B cell (primary cell): ENCODE measurements around the gene HOXB4. TPM values are rescaled to one million over a fixed set of nuclear protein-coding genes. Genes with fewer than 3 reads are reported as not detected.

Experiments
- ATAC-seq: fragments of 200-7000 bp; cut with Tn5 transposase; one replicate; pipeline ENCODE4 v1.10.0; 2021; ENCODE audit warnings: low read depth, mild to moderate bottlenecking, moderate number of reproducible peaks, moderate library complexity
- CTCF ChIA-PET: fragments of 350-600 bp; sonication (Branson Sonifier 250); formaldehyde crosslinking; loops from one replicate; lab custom pipeline; 2021; ENCODE audit warnings: antibody characterized with exemption, inconsistent platforms; lab: Charles Lee
- POLR2A ChIA-PET: fragments of 350-600 bp; sonication (Branson Sonifier 250); formaldehyde crosslinking; loops from one replicate; lab custom pipeline; 2021; ENCODE audit warnings: antibody characterized with exemption; lab: Charles Lee
- DNase-seq: peaks from one replicate; pipeline ENCODE4 v3.0.0; 2013
- H2AFZ ChIP-seq: 2 replicates; pipeline ENCODE4 v1.6.1; 2012; ENCODE audit warnings: mild to moderate bottlenecking, low read depth, low read length; ENCODE audit not compliant: insufficient read depth, poor library complexity, severe bottlenecking
- H3K27ac ChIP-seq, 2 donors: 1 replicate in 1 of 2; 2 replicates in 1 of 2; pipeline ENCODE4 v1.5.1; 2012 to 2013; ENCODE audit warnings: low read length in 2 of 2, mild to moderate bottlenecking in 2 of 2, moderate library complexity in 1 of 2
- H3K27me3 ChIP-seq, 4 experiments: fragments of 200-600 bp in 1 of 4; sonication (generic) in 1 of 4; replicated peaks in 1 of 4; 1 replicate in 2 of 4; 2 replicates in 2 of 4; pipeline versions ENCODE4 v1.6.1 to v1.7.0; 2013 to 2016; ENCODE audit warnings: low read length in 3 of 4, mild to moderate bottlenecking in 2 of 4, mixed read lengths in 1 of 4, moderate library complexity in 1 of 4; ENCODE audit not compliant: insufficient read depth in 4 of 4, control insufficient read depth in 3 of 4; ENCODE audit errors: control extremely low read depth in 1 of 4
- H3K36me3 ChIP-seq, 2 experiments: replicated peaks in 1 of 2; 1 replicate in 1 of 2; 2 replicates in 1 of 2; pipeline versions ENCODE4 v1.6.1 to v1.7.1; 2013; ENCODE audit warnings: low read length in 1 of 2; ENCODE audit not compliant: insufficient read depth in 2 of 2, control insufficient read depth in 1 of 2; ENCODE audit errors: control extremely low read depth in 1 of 2, extremely low read depth in 1 of 2
- H3K4me1 ChIP-seq, 2 donors: fragments of 200-600 bp in 1 of 2; sonication (generic) in 1 of 2; 1 replicate in 1 of 2; 2 replicates in 1 of 2; pipeline versions ENCODE4 v1.5.1 to v1.6.1; 2013 to 2017; ENCODE audit warnings: low read length in 2 of 2; ENCODE audit not compliant: control insufficient read depth in 2 of 2, insufficient read depth in 2 of 2
- H3K4me2 ChIP-seq: replicated peaks from 2 replicates; pipeline ENCODE3; 2012; ENCODE audit warnings: mild to moderate bottlenecking, low read depth, low read length; ENCODE audit not compliant: poor library complexity, severe bottlenecking
- H3K4me3 ChIP-seq, 5 experiments: fragments of 200-600 bp in 1 of 5; sonication (generic) in 1 of 5; 1 replicate in 3 of 5; 2 replicates in 2 of 5; pipeline versions ENCODE4 v1.5.1 to v1.7.0; 2011 to 2016; ENCODE audit warnings: low read length in 4 of 5, mild to moderate bottlenecking in 4 of 5, low read depth in 2 of 5, control low read depth in 1 of 5, moderate library complexity in 1 of 5; ENCODE audit not compliant: insufficient read depth in 1 of 5; ENCODE audit errors: control extremely low read depth in 1 of 5, extremely low read depth in 1 of 5
- H3K79me2 ChIP-seq: fragments of 200-600 bp; sonication (generic); one replicate; pipeline ENCODE4 v1.6.0; 2016; ENCODE audit warnings: low read length; ENCODE audit not compliant: control insufficient read depth, insufficient read depth
- H3K9ac ChIP-seq: fragments of 200-600 bp; sonication (generic); 2 replicates; pipeline ENCODE4 v1.6.1; 2017; ENCODE audit warnings: mild to moderate bottlenecking, low read length, moderate library complexity
- H3K9me3 ChIP-seq, 3 donors: one replicate each; pipeline versions ENCODE4 v1.6.1 to v1.7.1; 2013; ENCODE audit warnings: low read length in 2 of 3; ENCODE audit not compliant: control insufficient read depth in 2 of 3, insufficient read depth in 1 of 3; ENCODE audit errors: control extremely low read depth in 1 of 3
- H4K20me1 ChIP-seq: 2 replicates; pipeline ENCODE4 v1.6.0; 2012; ENCODE audit warnings: mild to moderate bottlenecking, low read length; ENCODE audit not compliant: insufficient read depth, control insufficient read depth, poor library complexity, severe bottlenecking
- H3K27ac Mint-ChIP-seq: one replicate; pipeline ENCODE4 v1.8.0; 2021; ENCODE audit warnings: mixed read lengths
- H3K27me3 Mint-ChIP-seq: one replicate; pipeline ENCODE4 v1.8.0; 2021; ENCODE audit warnings: mixed read lengths
- H3K4me1 Mint-ChIP-seq: one replicate; pipeline ENCODE4 v1.8.0; 2021; ENCODE audit warnings: mixed read lengths
- H3K4me3 Mint-ChIP-seq: one replicate; pipeline ENCODE4 v1.8.0; 2021; ENCODE audit warnings: mixed read lengths
- H3K9me3 Mint-ChIP-seq: one replicate; pipeline ENCODE4 v1.8.0; 2022; ENCODE audit warnings: mixed read lengths; ENCODE audit not compliant: insufficient read depth
- CTCF ChIP-seq: fragments of 200-600 bp; IDR thresholded peaks from one replicate; pipeline ENCODE4 v1.8.0; 2022; ENCODE audit warnings: antibody characterized with exemption, mild to moderate bottlenecking
- EZH2 ChIP-seq: IDR thresholded peaks from 2 replicates; pipeline ENCODE4 v1.6.1; 2012; ENCODE audit warnings: borderline replicate concordance, low read depth, mild to moderate bottlenecking, moderate library complexity, low read length; ENCODE audit not compliant: insufficient read depth, poor library complexity, severe bottlenecking
- WGBS: methylation state at CpG from one replicate; pipeline ENCODE4 v1.1.5; 2013; ENCODE audit warnings: missing lambda C conversion rate; ENCODE audit not compliant: insufficient coverage; 5-methylcytosine and 5-hydroxymethylcytosine counted together
- intact Hi-C: fragments of 100-400 bp; cut with micrococcal nuclease; formaldehyde crosslinking; loops from one replicate; pipeline ENCODE4 v1.10.0; 2022
- polyA plus RNA-seq: library from polyadenylated mRNA; depleted of rRNA; stranded (reverse); fragments of >200 nt; gene quantifications from 2 replicates; pipeline ENCODE4 v1.2.3, GENCODE V29; 2012
- total RNA-seq, 2 donors: library from RNA; stranded (reverse); fragments of 120-200 nt in 1 of 2; gene quantifications; 1 replicate in 1 of 2; 2 replicates in 1 of 2; pipeline versions ENCODE4 v1.2.3 to v1.2.4, GENCODE V29; 2013 to 2022

Gene HOXB4
- total and polyA plus RNA-seq, 2 donors (not counting 1 experiment from before 2014, with no cell fraction given) = 0.85 to 1.7 TPM

DNA sequence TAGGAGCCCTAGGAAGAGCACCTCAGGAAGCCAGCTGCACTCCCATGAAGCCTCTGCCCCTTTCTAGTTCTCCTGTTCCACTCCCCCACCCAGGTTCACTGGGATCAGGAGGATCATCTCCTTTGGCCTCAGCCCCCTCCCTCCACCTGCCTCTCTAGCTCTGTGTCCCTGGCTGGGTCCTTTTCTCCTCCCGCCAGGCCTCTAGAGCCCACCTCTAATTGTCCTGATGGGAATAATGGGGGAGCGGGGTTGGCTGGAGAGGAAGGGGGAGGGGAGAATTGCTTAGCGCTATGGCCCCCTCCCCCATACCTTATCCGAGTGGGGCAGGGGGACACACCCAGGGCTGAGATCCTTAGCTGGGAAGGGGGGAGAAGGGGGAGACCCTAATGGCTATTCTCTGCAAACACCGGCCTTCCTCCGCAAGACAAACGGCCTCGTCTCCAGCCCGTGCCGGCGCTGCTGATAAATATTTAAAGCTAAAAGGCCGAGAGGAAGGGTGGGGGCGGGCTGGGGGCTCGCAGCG, 31.7 kb upstream of the HOXB4 start:
- peak overlapping the region; percentile 92 for H3K4me3 Mint-ChIP-seq
- H3K4me1 Mint-ChIP-seq = peaks cover 37% of the 10 kb centered on the region
- DNase-seq = no peak
- no peak overlapping the region for H3K27ac Mint-ChIP-seq
- Histone ChIP-seq H3K4me1 (peaks cover 50 to 54% of the 10 kb centered on the region in 2 donors), H3K4me3 (peak overlapping the region in 4 of 5 experiments; percentile 56 to 96 (median 87)), H3K9ac (peak overlapping the region; percentile 88), H3K4me2 (peak overlapping the region; percentile 100), H3K36me3 (no peaks in the 10 kb centered on the region), H2AFZ (peak overlapping the region; percentile 95), H3K27me3 (peaks cover 2 to 85% (median 55%) of the 10 kb centered on the region in 4 experiments), H3K9me3 (peaks cover 0 to 21% (median 0%) of the 10 kb centered on the region in 3 donors), H3K27ac (no peak overlapping the region), H3K79me2 (no peaks in the 10 kb centered on the region), H4K20me1 (no peaks in the 10 kb centered on the region)
- H3K9me3 Mint-ChIP-seq = no peaks in the 10 kb centered on the region
- ChIA-PET POLR2A (interaction anchor here (0.5 to 1.1 kb wide), 3 partner anchors 9 to 27 kb away, joined by 4 to 7 read pairs (median 6); no protein-coding TSS in a partner anchor), CTCF (interaction anchor here (0.8 to 1.4 kb wide), 4 partner anchors 8 to 347 kb away, joined by 3 to 5 read pairs (median 3); no protein-coding TSS in a partner anchor)
- intact Hi-C loops = loop anchor here (2.0 to 5.0 kb wide), 2 partner anchors 13 to 33 kb away; partner anchors contain the start of gene HOXB4
- H3K27me3 Mint-ChIP-seq = peaks cover 63% of the 10 kb centered on the region
- 0% methylated on average over 11 of the region's 15 CpGs for WGBS
- no peak for ATAC-seq
- TF ChIP-seq CTCF (no peak), EZH2 (no peak)

DNA sequence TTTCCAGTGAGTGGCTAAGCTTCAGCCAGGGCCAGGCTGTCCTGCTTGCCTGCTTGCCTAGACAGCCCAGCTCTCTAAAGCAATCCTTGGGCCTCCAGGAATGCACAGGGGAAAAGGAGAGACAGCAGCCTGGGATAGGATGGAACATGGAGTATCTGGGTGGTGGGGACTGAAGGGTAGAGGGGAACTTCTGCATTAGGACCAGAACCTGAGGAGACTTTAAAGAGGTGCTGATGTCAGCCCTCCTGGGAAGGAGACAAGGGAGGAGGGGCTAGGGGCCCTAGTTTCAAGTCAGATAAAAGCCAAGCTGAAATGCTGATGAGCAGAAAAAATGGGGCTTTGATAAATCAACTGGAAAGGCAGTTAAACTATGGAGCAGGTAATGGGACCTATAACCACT, 30.9 kb upstream of the HOXB4 start:
- no peak overlapping the region for H3K27ac Mint-ChIP-seq
- CTCF ChIA-PET = interaction anchor here (0.8 to 1.4 kb wide), 4 partner anchors 10 to 346 kb away, joined by 3 to 6 read pairs (median 4); partner anchors contain the start of gene HOXB3
- H3K4me1 Mint-ChIP-seq = peaks cover 32% of the 10 kb centered on the region
- peaks cover 43 to 46% of the 10 kb centered on the region in 2 donors for H3K4me1 ChIP-seq
- H3K36me3 ChIP-seq = no peaks in the 10 kb centered on the region
- POLR2A ChIA-PET = no interaction called here
- H2AFZ ChIP-seq = no peak overlapping the region
- H3K4me2 ChIP-seq = no peak overlapping the region
- no peak for TF ChIP-seq EZH2
- no peak for TF ChIP-seq CTCF
- H3K9me3 Mint-ChIP-seq = no peaks in the 10 kb centered on the region
- H3K9ac ChIP-seq = no peak overlapping the region
- no peaks in the 10 kb centered on the region for H3K79me2 ChIP-seq
- H4K20me1 ChIP-seq = no peaks in the 10 kb centered on the region
- no peak overlapping the region for H3K27ac ChIP-seq
- H3K9me3 ChIP-seq = peaks cover 0 to 24% (median 0%) of the 10 kb centered on the region in 3 donors
- DNase-seq = no peak
- peaks cover 65% of the 10 kb centered on the region for H3K27me3 Mint-ChIP-seq
- peak overlapping the region; percentile 92 for H3K4me3 Mint-ChIP-seq
- no peak overlapping the region for H3K4me3 ChIP-seq
- intact Hi-C loops = no loop called here
- ATAC-seq = no peak
- H3K27me3 ChIP-seq = peaks cover 2 to 85% (median 57%) of the 10 kb centered on the region in 4 experiments
